HG03342 (cell line): Measurements from ENCODE around the gene ADRB2.
"Not testable (repeated sequence)": the region's sequence is repeated elsewhere in the genome, so short reads cannot be mapped to it uniquely, and the experiment has no call there.

Source experiments
- ATAC-seq: cut with Tn5 transposase; IDR thresholded peaks from one replicate; pipeline ENCODE4 v1.9.1; 2021; ENCODE audit warnings: mild to moderate bottlenecking, moderate library complexity; ENCODE audit not compliant: unreplicated experiment

The ADRB2 gene

DNA sequence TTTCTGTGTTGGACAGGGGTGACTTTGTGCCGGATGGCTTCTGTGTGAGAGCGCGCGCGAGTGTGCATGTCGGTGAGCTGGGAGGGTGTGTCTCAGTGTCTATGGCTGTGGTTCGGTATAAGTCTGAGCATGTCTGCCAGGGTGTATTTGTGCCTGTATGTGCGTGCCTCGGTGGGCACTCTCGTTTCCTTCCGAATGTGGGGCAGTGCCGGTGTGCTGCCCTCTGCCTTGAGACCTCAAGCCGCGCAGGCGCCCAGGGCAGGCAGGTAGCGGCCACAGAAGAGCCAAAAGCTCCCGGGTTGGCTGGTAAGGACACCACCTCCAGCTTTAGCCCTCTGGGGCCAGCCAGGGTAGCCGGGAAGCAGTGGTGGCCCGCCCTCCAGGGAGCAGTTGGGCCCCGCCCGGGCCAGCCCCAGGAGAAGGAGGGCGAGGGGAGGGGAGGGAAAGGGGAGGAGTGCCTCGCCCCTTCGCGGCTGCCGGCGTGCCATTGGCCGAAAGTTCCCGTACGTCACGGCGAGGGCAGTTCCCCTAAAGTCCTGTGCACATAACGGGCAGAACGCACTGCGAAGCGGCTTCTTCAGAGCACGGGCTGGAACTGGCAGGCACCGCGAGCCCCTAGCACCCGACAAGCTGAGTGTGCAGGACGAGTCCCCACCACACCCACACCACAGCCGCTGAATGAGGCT lies at the start of gene ADRB2:
ADRB2 (plus strand) TSS at position 559 of the 686 bp plus-strand sequence. CDS start 221 bp downstream, outside the sequence.
- ATAC-seq: peak; percentile 98

DNA sequence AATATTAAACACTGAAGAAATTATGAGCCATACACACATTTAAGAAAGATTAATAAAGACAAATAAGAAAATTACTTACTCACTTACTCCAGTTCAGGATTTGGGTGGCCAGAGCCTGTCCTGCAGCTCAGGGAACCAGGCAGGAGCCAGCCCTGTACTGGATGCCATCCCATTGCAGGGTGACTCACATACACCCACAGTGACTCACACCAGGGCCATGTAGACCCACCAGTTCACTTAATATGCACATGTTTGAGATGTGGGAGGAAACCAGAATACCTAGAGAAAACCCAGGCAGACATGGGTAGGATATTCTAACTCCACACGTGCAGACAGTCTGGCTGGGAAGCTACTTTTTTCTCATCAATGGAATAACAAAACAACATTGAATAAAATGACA lies 49.6 kb upstream of the ADRB2 start:
- ATAC-seq: no peak

DNA sequence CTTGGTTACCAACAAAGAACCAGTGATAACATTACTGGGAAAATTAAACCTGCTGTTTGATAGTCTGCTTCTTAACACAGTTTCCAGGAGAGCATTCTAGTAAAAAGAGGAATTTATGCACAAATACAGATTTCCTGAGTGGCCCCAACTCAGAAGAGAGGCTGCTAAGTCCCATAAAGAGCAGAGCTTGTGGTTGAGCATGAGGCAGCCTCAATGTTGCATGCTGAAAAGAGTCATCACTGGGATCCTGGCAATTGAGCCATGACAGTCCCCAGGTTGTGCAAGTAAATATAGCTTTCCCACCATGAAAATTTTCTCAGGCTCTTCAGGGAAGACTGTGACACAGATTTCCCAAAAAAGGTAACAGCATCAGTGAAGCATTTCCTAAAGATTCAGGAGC lies 47.5 kb upstream of the ADRB2 start:
- ATAC-seq: no peak

DNA sequence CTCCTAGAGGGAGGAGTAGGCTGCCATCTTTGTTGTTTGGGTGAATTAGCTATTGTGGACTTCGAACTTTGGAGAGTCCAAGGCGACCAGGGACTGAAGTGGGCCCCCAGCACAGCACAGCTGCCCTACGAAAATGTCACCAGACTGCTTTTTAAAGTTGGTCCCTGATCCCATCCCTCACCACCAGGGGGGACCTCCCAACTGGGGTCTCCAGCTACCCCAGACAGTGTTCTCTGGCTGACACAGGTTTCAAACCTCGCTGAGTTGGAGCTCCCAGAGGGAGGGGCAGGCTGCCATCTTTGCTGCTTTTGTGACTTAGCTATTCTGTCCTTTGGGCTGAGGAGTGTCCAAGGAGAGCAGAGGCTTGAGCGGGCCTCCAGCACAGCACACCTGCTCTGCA lies 45.7 kb upstream of the ADRB2 start:
- no peak for ATAC-seq

DNA sequence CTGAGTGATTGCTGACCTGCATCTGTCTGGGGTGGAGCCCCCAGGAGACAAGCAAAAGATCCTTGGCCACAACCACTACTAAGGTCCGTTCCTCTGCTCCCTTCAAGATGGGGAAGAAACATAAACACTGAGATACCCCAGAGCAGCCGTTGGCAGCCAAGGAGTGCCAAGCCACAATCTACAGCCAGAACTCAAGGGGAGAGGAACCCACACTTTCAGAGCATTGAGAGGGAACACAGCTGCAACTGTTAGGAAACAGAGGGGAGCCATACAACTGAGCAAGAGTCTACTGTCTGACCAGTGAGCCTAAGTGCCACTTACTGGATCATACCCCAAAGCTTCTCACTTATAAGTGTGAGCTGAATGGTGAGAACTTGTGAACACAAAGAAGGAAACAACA lies 44.6 kb upstream of the ADRB2 start:
- ATAC-seq: no peak

DNA sequence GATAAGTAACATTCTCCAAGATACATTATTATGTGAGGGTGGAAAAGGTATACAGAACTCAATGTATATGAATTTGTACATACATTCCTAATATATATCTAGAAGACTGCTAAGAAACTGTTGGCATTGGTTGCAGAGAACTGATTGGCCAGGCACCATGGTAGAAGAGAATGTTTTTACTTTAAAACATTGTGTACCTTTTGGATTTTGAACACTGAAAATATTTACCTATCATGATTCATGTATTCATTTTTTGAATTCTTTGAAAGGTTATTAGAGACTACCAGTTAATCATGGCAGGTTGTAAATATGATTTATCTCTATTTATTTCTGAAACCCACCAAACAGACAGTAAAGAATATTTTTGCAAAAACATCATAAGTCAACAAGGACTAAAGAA lies 41.2 kb upstream of the ADRB2 start:
- ATAC-seq: no peak

DNA sequence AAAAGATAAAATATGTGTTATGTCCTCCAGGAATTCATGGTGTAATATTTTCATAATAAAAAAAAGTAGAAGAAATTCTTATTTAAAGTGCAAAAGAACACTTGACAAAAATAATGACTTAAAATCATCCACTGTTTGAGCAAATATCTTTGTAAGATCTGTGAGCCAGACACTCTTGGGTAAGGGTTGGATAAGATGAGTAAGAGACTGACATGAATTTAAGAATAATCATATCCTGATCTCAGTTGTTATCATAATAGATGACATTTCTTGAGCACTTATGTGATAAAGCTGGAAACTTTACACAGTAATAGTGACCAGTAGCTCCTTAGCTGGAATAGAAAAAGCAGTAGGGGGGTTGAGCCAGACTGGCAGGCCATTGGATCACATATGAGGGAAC lies 40.0 kb upstream of the ADRB2 start:
- ATAC-seq: no peak

DNA sequence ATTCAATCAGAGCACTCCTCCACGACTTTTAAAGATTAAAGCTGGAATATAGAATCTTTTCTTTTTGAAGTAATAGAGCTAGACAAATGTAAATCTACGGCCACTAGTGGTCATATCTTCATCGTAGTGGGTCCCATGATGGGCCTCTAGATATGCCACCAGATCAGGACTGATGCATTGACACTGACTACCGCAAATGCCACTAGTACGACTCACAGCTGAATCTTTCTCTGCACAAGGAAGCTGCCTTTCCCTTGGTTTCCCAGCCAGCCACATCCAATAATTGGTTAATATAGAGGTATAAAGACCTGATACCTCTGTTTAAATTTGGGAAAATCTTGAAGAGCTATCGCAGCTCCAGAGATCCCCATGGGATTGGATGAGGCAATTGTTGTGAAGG lies 37.8 kb upstream of the ADRB2 start:
- ATAC-seq: no peak

DNA sequence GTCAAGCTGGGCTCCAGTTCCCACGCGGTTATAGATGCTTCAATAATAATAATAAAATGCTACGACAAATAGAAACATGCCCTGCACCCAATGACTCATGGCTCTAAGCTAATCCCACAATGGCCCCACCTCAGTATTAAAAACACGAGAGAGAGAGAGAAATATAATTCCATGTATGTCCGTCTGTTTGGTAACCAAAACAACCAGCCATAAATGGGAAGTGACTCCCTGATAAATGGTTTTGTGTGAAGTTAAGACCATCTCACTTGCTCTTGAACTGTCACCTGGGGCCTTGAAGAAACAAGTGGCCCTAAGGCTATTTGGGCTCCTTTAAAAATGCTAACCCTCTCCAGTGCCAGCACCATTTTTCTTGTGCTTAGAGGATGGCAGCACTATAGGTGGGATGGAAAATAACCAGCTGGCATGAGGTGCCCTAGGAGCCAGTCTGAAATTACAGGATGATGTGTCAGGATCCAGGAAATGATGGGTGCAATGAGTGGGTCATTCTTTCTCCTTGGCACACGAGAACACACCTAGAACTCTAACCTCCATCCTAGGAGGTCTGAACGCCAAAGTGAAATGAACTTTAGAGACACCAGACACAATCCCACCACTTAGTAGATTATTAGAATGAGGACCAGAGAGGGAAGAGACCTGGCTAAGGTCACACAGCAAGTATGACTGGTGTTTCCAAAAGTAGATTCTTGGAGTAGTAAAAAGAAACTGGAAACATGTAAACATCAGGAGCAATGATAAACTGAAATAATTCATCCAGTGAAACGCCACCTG lies 35.7 kb upstream of the ADRB2 start:
- peak; percentile 34 for ATAC-seq

DNA sequence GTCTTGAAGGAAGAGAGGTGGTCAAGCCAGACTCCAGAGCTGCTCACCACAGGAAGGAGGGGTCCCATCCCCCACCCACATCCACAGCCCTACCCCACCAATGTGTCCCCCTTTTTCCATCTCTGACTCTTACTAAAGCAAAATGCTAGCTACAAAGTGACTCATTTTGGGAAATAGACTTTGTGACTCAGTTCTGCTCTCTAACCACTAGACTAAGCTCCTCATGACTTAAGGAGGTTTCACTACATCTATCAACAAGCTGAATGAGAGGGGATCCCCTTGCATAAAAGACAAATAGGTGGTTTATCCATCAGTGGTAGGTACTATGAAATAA lies 35.1 kb upstream of the ADRB2 start:
- ATAC-seq: peak; percentile 97

DNA sequence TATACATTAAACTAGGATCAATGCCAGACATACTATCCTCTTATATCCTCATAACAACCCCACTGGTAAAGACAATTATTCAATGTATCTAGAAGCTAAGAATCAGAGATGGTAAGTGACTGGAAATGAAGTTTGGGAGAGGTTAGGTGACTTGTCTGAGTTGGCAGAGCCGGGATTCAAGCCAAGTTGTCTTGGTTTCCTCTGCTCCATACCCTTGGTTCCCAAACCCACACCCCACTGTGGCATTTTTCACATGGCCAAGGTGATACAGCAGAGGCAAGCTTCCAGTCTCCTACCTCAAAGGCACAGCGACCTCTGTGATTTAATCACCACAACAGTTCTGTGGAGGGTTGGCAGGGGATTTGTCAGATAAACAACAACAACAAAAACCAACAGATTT lies 34.7 kb upstream of the ADRB2 start:
- ATAC-seq: peak; percentile 2

DNA sequence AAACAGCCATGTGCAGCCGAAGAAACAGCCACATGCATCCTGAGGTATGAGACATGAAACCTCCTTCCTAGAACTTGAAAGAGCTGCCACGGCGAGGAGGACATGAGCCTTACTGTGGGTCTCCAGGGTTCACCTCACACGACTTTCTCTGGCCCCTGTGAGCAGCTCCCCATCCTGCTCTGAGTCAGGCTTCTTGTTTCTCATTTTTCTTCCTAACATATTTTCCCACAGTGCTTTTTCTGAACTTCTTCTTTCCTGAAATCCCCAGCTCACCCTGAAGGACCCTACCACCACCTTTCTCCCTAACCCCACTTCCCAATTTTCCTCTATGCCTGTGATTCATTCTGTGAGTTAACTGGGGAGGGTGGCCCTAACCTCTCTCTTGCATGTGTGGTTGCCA lies 33.7 kb upstream of the ADRB2 start:
- no peak for ATAC-seq

DNA sequence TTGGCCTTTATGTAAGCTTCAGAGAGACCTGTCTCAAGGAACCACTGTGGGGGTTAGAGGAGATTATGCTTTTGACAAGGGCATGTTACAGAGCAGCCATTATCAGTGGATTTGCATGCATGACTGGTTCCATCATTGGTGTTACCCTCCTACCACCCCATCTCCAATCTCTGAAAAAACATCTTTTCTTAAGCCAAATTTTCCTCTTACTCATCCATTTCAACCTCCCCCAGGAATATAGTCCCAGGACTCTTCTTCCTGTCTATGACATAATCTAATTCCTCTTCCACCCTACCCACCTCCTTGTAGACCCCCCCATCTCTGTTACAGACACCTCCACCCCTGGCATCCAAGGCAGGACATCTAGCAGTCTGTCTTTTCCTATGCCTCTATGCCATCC lies 33.1 kb upstream of the ADRB2 start:
- ATAC-seq: no peak

DNA sequence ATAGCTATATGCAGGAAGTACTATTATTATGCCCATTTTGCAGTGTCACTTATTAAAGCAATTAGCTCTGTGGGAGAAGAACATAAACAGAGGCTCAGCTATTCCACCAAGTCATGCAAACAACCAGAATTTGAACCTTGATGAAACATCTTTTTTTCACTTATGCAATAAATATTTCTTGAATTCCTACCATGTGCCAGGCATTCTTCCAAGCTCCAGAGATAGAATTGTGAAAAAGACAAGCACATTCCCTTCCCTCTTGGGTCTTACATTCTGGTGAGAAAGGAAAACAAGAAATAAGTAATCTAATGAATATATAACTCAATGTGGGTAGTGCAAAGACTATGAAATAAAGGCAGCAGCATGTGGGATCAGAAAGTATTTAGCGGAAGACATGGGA lies 32.1 kb upstream of the ADRB2 start:
- no peak for ATAC-seq

DNA sequence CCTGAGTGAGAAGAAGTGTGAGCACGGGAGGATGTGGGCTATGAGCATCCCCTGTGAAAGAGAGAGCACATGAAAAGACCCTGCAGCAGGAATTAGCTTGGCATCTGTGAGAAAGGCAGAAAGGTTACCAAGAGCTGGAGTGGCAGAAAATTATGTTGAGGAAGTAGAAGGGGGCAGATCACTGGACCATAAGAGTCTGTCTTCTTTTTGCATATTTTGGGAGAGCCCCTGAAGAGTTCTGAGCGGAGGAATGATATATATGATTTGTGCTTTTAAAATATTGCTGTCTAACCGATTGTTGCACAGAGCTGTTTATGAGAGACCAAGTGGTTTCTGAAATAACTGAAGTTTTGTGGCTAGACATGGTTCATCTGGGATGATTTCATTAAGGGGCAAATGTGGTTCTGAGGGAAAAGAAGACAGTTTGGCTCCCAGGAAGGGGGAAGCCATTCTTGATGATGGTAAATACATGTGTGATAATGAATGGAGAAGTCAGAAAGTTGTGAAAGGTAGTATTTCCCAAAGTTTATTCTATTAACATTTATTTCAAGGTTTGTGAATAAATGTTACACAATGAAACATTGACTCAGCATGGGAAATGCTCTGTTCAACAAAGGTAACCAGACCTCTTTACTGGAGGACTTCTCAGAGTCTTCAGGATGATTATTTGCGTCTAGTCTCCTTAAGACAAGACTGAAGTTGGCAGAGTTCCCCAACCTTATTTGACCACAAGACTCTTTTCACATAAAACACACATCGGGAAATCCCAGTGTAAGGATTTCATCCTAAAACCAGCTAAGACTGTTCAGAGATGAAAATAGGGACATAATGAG lies 31.5 kb upstream of the ADRB2 start:
- no peak for ATAC-seq

DNA sequence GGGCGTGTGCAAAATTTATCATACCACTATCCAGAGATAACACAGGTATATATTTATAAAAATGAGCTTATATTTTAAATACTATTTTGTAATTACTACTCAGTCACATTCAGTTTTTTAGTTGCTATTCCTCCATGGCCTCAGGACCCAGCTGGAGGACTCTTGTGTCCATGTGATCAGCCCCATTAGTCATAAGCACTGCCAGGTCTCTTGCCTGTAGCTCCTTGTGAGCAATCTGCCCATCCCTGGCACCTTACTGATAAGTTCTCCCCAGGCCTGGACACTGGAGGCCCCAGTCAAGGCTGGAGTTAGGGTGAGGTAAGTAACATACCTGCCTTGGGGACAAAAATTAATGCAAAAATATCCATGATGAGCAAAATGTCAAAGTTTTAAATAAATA lies 29.5 kb upstream of the ADRB2 start:
- ATAC-seq: no peak

DNA sequence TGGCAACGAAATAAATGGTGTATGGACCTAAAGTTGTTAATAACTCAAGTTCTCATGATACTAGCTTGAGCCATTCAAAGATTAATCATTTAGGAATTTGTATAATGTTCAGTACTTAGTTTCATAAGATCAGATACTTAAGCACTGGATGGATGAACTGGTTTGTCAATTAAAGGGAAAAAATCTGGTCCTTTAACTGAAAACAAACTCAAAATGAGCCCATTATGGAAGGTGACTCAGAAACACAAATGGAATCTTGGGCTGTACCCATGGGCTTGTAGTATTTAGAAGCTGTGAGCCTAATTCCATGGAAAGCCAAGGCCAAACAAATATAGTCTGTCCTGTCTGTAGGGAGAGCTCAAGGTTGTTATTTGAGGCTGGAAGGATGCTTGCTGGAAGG lies 27.6 kb upstream of the ADRB2 start:
- ATAC-seq: no peak

DNA sequence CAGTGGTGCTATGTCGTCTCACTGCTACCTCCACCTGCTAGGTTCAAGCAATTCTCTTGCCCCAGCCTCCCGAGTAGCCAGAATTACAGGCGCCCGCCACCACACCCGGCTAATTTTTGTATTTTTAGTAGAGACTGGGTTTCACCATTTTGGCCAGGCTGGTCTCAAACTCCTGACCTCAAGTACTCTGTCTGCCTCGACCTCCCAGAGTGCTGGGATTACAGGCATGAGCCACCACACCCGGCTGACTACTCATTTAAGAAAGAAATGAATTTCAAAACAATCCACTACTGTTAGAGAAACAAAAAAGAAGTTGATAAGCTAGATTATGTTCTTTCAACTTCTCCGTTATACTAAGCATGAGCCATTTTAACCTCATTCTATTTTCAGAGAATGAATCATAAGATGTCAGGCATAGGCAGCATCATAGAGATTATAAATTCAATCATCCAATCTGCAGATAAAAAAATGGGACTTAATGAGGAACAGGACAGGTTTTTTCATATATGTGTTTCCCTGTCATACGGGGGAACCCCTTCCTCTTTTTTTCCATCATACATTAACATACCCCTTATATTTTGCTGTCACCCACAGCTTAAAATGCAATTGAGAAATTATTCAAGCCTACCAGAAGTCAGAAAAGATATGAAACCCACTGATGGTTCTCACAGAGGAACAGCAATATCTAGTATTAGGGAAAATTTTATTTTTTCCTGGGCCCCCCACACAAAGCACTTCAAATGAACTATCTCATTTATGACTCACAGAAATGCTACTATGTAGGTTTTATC lies 26.5 kb upstream of the ADRB2 start:
- ATAC-seq: no peak

DNA sequence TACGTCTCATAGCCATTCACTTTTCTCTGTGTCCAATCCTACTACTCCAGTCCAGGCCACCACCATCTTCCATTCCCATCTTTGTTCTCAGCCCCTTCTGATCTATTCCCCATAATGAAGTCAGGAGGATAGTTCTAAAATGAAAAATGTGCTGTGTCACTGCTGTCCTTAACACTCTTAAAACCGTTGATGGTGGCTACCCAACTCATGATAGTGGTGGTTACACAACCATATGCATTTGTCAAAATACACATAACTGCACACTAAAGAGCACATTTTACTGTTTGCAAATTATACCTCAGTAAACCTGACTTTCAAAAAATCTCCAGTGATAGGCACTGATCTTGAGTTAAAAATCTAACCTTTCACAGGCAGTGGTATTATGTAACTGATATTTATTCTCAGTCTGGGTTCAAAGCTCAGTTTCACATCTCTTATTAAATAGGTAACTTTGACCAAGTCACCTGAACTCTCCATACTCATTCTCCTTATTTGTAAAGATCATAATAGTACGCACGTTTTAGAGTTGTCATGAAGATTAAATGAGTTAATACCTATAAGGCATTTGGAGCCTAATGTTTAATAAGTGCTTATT lies 24.6 kb upstream of the ADRB2 start:
- ATAC-seq: no peak

DNA sequence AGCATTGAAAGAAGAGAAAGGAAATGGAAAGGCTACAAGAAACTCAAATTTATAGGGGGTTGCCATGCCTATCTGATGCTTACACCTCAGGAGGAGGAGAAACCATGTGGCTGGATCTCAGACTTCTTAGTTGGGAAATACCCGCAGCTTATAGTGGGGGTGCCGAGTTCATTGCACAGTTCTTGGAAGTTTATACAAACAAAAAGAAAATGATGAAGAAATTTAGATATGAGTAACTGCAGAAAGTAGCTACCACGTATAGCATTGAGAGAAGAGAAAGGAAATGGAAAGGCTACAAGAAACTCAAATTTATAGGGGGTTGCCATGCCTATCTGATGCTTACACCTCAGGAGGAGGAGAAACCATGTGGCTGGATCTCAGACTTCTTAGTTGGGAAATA lies 23.0 kb upstream of the ADRB2 start:
- not testable (repeated sequence) for ATAC-seq

DNA sequence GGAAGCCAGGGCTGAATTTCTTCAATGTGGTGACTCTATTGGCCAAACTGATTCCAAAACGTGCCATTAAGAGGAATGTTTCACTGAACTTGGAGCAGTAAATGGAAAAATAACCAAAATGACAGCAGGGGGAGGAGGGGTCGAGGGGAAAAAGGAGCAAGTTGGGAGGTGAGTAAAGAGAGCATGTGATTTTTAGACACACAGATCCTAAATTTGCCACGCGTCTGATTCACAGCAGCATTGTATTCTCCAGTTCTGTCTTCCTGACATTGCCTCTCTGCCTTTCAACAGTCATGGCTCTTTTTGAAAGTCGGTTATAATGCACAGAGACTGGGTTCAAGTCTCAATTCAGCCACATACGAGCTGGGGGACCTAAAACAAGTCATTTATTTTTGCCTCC lies 22.0 kb upstream of the ADRB2 start:
- no peak for ATAC-seq
